Lower leg skin (tissue), 3 donors: ENCODE results near the gene STAMBPL1.

Source experiments
- POLR2A ChIP-seq, 2 donors: fragments of 450-650 bp; IDR thresholded peaks; one replicate each; pipeline ENCODE4 v1.6.1; 2016 to 2017; ENCODE audit warnings: antibody characterized with exemption in 2 of 2, mild to moderate bottlenecking in 1 of 2, moderate library complexity in 1 of 2
- TF ChIP-seq, protein P1 (sequence below), 3 donors: fragments of 450-650 bp; IDR thresholded peaks; one replicate each; pipeline ENCODE4 v1.5.1; 2016; ENCODE audit warnings: antibody characterized with exemption in 3 of 3, mild to moderate bottlenecking in 3 of 3, moderate library complexity in 2 of 3

DNA sequence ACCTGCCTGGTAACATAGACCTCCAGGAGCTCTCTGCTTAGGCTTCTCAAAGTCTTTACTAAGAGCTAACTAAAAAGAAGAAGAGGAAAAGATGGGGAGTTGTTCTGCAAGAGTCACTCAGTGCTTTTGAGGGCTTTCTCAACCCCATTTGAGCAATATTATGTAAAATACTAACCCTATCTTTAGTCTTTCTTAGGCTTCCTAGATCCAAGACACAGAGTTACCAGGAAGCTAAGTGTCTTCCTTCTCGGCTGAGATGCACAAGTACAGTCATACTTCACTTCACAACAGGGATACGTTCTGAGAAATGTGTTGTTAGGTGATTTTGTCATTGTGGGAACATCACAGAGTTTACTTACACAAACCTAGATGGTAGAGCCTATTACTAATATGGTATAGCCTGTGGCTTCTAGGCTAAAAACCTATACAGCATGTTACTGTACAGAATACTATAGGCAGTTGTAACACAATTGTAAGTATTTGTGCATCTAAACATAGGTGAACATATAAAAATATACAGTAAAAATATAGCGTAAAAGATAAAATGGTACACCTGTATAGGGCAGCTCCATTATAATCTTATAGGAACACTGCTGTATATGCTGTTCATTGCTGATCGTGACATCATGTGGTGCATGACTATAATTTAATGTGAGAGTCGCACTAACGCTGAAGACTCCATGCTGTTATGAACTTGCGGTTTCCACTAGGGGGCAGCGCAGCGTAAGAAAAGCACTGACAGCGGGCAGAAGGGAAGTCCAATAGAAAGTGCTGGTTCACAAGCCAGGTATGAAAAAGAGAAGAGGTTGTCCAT lies 44.7 kb upstream of the STAMBPL1 start:
- TF ChIP-seq, protein P1, sequence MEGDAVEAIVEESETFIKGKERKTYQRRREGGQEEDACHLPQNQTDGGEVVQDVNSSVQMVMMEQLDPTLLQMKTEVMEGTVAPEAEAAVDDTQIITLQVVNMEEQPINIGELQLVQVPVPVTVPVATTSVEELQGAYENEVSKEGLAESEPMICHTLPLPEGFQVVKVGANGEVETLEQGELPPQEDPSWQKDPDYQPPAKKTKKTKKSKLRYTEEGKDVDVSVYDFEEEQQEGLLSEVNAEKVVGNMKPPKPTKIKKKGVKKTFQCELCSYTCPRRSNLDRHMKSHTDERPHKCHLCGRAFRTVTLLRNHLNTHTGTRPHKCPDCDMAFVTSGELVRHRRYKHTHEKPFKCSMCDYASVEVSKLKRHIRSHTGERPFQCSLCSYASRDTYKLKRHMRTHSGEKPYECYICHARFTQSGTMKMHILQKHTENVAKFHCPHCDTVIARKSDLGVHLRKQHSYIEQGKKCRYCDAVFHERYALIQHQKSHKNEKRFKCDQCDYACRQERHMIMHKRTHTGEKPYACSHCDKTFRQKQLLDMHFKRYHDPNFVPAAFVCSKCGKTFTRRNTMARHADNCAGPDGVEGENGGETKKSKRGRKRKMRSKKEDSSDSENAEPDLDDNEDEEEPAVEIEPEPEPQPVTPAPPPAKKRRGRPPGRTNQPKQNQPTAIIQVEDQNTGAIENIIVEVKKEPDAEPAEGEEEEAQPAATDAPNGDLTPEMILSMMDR (IDR thresholded peaks at IDR 0.05), result peak in 1 of 3 donors; percentile 52
- no peak for TF ChIP-seq POLR2A (IDR thresholded peaks at IDR 0.05)
